Fibroblast of gingiva (primary cell): ENCODE measurements around the gene RAI14.

Experiments
- DNase-seq: peaks from one replicate; pipeline ENCODE4 v3.0.0-alpha.2; 2011; ENCODE audit warnings: low read depth

Gene RAI14

GRCh38 chr5:34854459-34855174 lies 198.5 kb downstream of the RAI14 start:
- DNase-seq, result no peak

- DNase-seq, result peak; percentile 66
Observed at GRCh38 chr5:34857161-34857560, 201.0 kb downstream of the RAI14 start.

DNA sequence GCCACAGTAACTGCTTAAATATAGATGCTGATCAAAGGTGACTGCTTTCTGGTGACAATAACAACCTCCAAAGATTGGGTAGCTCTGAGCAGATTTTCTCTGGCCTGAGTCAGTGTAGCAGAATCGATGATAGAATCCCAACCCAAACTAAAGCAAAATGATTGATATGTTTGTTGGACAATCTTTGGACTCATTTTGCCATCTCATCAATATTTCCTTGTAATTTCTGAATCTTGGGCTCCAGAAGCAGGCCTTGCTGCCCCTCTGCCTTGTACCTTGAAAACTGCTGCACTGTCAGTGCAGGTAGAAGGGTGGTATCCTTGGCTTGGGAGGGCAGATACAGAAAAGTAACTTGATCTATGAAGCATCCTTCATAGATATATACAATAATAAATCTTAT lies 201.8 kb downstream of the RAI14 start:
- no peak for DNase-seq

GRCh38 chr5:34858790-34859189 lies 202.7 kb downstream of the RAI14 start:
- peak; percentile 40 for DNase-seq

GRCh38 chr5:34859253-34859652 lies 203.1 kb downstream of the RAI14 start:
- DNase-seq, result no peak

- DNase-seq, result no peak
Observed at GRCh38 chr5:34863946-34864345, 207.8 kb downstream of the RAI14 start.

GRCh38 chr5:34865091-34865490 lies 209.0 kb downstream of the RAI14 start:
- no peak for DNase-seq

GRCh38 chr5:34866989-34867471 lies 210.9 kb downstream of the RAI14 start:
- DNase-seq, result no peak

DNA sequence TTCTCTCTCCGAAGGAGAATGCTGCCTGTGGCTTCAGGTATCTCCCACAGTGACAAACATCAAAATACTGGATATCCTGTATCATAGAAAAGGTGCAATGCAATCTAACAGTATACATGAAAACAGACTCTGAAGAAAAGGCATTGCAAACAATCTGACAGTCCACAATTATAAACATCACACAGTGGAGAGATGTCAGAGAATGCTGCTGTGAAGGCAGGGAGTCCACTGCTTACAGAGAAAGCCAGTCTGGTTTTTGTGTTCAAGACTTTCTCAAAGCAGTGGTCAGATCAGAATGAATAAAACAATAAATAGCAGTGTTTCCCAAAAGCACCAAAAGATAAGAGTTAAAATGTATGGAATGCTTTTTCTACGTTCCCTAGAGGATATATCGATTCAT lies 211.5 kb downstream of the RAI14 start:
- DNase-seq, result no peak

GRCh38 chr5:34868791-34869190 lies 212.7 kb downstream of the RAI14 start:
- no peak for DNase-seq

- no peak for DNase-seq
Observed at GRCh38 chr5:34869256-34869655, 213.1 kb downstream of the RAI14 start.

DNA sequence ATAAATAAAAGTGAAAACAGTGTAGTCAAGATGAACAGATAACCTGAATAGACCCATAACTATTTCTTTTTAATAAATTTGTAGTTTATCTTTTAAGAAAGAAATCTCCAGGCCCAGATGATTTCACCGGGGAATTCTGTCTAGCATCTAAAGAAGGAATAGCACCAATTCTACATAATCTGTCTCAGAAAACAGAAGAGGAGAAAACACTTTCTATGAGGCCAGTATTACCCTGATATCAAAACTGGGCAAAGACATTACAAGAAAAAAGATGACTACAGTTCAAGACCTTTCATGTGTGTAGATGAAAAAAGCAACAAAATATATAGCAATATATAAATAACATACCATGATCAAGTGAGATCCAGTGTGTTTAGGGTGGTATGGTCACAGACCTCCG lies 214.3 kb downstream of the RAI14 start:
- no peak for DNase-seq

- no peak for DNase-seq
Observed at GRCh38 chr5:34876275-34876674, 220.1 kb downstream of the RAI14 start.

- no peak for DNase-seq
Observed at GRCh38 chr5:34881246-34881645, 225.1 kb downstream of the RAI14 start.
